ENCODE measurements around the gene PLIN1.

Gene PLIN1

DNA sequence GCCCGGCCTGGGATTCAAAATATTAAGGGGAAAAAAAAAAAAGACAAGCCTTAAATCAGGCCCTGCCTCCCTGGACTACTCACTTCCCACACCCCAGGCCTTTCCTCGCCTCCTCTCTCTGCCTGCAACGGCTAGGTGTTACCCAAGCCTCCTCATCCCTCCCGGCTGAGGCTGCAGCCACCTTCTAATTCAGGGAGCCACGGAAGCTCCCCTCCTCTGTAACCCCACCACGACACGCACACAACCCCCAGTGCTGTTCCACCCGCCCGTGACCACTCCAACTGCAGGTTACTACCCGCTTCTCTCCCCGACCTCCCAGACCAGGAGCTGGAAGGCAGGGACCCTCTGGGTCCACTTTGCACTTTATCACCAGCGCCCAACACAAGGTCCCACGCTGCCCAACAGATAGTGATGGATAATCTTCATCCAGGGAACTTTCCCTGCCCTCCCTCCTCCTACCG lies 24.8 kb downstream of the PLIN1 start:
- ATAC-seq (replicated peaks), result no peak
- no peak overlapping the region for H3K27ac Mint-ChIP-seq

DNA sequence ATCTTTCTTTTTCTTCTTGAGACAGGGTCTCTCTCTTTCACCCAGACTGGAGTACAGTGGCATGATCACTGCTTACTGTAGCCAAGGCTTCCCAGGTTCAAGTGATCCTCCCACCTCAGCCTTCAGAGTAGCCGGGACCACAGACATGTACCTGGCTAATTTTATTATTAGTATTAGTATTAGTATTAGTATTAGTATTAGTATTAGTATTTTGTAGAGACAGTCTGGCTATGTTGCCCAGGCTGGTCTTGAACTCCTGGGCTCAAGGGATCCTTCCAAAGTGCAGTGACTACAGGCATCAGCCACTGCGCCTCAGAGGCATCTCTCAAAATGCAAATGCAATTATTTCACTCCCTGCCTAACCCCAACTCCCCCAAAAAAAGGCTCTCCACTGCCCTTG lies 25.6 kb downstream of the PLIN1 start:
- DNase-seq, result no peak
- Mint-ChIP-seq H3K4me3 (no peak overlapping the region), H3K27ac (no peak overlapping the region), H3K27me3 (peaks cover 45 to 70% of the 10 kb centered on the region in 2 donors), H3K36me3 (ENCODE audit: insufficient read depth) (no peaks in the 10 kb centered on the region), H3K9me3 (no peaks in the 10 kb centered on the region), H3K4me1 (ENCODE audit: low read depth in 2 of 2) (peaks cover 6 to 10% of the 10 kb centered on the region in 2 donors)
- ATAC-seq (replicated peaks), result no peak

More for the DNA sequence above, 24.8 kb downstream of the PLIN1 start:
- H3K4me1 Mint-ChIP-seq (ENCODE audit: low read depth in 2 of 2), result peaks cover 6 to 10% of the 10 kb centered on the region in 2 donors
- no peak for DNase-seq
- H3K4me3 Mint-ChIP-seq, result peak overlapping the region; percentile 53 to 69
- H3K27me3 Mint-ChIP-seq, result peaks cover 49 to 70% of the 10 kb centered on the region in 2 donors
- H3K36me3 Mint-ChIP-seq (ENCODE audit: insufficient read depth), result no peaks in the 10 kb centered on the region
- H3K9me3 Mint-ChIP-seq, result no peaks in the 10 kb centered on the region

DNA sequence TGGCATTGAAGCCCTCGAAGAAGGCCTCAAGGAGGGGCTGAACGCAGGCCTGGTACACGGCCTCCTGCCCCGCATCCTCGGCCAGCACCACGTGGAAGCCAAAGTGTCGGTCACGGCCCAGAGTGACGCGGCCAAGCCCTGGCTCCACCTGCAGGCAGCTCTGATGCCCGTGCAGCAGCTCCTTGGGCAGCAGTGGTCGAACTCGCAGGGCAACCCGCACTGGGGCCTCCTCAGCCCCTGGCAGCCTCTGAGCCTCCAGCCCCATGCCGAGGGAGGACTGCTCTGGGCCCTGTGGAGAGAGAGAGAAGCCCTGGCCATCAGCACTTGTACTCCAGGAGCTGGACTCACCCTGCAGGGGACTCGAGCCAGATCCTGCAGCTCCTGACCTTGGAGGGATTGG lies 26.5 kb downstream of the PLIN1 start:
- H3K27ac Mint-ChIP-seq, result no peak overlapping the region
- H3K9me3 Mint-ChIP-seq, result no peaks in the 10 kb centered on the region
- no peak overlapping the region for H3K4me3 Mint-ChIP-seq
- H3K4me1 Mint-ChIP-seq (ENCODE audit: low read depth in 2 of 2), result peaks cover 6 to 10% of the 10 kb centered on the region in 2 donors
- ATAC-seq (replicated peaks), result no peak
- H3K36me3 Mint-ChIP-seq (ENCODE audit: insufficient read depth), result no peaks in the 10 kb centered on the region
- H3K27me3 Mint-ChIP-seq, result peaks cover 45 to 65% of the 10 kb centered on the region in 2 donors
- no peak for DNase-seq

DNA sequence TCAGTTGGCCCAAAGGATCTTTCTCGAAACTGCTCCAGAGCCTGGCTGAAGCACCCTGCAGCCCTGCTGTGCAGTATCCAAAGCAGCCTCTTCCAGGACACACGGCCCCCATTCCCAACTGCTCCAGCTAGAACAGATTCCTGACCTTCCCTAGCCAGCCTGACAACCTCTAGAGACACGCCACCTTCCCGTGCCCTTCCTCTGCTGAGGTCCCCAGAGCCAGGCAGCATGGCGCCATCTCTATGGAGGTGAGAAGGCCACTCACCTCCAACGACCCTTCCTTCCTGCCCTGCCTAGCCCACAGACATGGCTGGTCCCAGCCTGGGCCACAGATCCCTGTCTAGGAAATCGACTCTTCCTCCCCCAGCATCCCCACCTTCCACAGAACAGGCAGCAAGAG lies 27.0 kb downstream of the PLIN1 start:
- no peaks in the 10 kb centered on the region for H3K9me3 Mint-ChIP-seq
- no peaks in the 10 kb centered on the region for H3K36me3 Mint-ChIP-seq (ENCODE audit: insufficient read depth)
- no peak overlapping the region for H3K4me3 Mint-ChIP-seq
- H3K27ac Mint-ChIP-seq, result no peak overlapping the region
- DNase-seq (no peak), ATAC-seq (replicated peaks) (no peak)
- H3K4me1 Mint-ChIP-seq (ENCODE audit: low read depth in 2 of 2), result peaks cover 9 to 12% of the 10 kb centered on the region in 2 donors
- H3K27me3 Mint-ChIP-seq, result peaks cover 45 to 65% of the 10 kb centered on the region in 2 donors

DNA sequence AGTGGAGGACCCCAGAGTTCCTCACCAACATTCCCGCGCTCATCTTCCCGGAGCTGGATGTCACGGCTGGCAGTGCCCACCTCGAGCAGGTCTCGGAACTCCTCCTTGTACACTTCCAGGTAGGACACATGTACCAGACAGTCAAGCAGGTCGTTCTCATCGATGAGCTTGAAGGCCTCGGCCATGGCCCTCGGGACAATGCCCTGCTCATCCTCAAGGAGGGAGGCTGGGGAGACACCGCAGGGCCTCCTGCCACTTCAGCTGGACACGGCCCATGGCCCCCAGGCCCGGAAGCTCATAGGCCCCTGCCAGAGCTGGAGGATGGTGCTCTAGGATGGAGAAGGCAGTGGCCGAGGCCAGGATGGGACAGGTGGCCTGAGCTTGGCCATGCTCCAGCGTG lies 29.5 kb downstream of the PLIN1 start:
- Mint-ChIP-seq H3K4me3 (no peak overlapping the region), H3K27ac (no peak overlapping the region)
- no peak for ATAC-seq (replicated peaks)

DNA sequence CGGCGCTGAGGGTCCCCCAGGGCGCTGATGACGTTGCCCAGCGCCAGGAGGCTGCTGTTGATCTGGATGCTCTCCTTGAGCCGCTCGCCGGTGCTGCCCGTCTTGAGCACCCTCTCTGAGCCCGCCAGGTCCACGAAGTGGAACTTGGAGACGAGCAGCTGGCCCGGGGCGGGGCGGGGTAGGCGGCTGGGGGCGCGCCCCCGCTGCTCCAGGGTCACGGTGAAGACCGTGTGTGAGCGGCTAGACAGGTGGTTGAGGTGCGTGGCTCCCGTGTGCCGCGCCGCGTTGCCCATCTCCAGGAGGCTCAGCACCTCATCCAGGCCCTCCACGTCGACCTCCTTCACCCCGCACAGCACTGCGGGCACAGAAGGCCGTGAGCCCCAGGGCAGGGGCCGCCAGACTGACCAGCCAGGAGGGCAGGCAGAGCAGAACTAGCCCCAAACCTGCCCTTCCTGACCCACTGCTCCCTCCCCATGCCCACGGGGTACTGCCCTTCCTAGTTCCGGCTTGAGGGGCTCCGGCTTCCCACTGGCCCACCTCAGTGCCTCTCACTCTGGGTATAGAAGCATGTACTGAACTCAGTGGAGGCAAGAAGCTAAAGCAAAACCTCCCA lies 30.0 kb downstream of the PLIN1 start:
- Mint-ChIP-seq H3K27me3 (peaks cover 20 to 49% of the 10 kb centered on the region in 2 donors), H3K4me3 (no peak overlapping the region), H3K4me1 (ENCODE audit: low read depth in 2 of 2) (peaks cover 3 to 5% of the 10 kb centered on the region in 2 donors), H3K9me3 (no peaks in the 10 kb centered on the region), H3K36me3 (ENCODE audit: insufficient read depth) (no peaks in the 10 kb centered on the region), H3K27ac (no peak overlapping the region)
- no peak for DNase-seq
- no peak for ATAC-seq (replicated peaks)

More for the DNA sequence above, 29.5 kb downstream of the PLIN1 start:
- H3K9me3 Mint-ChIP-seq, result no peaks in the 10 kb centered on the region
- no peaks in the 10 kb centered on the region for H3K36me3 Mint-ChIP-seq (ENCODE audit: insufficient read depth)
- peaks cover 8 to 10% of the 10 kb centered on the region in 2 donors for H3K4me1 Mint-ChIP-seq (ENCODE audit: low read depth in 2 of 2)
- H3K27me3 Mint-ChIP-seq, result peaks cover 26 to 55% of the 10 kb centered on the region in 2 donors
- DNase-seq, result no peak

- Mint-ChIP-seq H3K9me3 (no peaks in the 10 kb centered on the region), H3K4me1 (ENCODE audit: low read depth in 2 of 2) (peaks cover 3 to 5% of the 10 kb centered on the region in 2 donors), H3K4me3 (no peak overlapping the region), H3K27ac (no peak overlapping the region), H3K36me3 (ENCODE audit: insufficient read depth) (no peaks in the 10 kb centered on the region), H3K27me3 (peaks cover 13 to 42% of the 10 kb centered on the region in 2 donors)
- DNase-seq, result no peak
- ATAC-seq (replicated peaks), result no peak
Observed at GRCh38 chr15:89648106-89649012, 30.8 kb downstream of the PLIN1 start.

DNA sequence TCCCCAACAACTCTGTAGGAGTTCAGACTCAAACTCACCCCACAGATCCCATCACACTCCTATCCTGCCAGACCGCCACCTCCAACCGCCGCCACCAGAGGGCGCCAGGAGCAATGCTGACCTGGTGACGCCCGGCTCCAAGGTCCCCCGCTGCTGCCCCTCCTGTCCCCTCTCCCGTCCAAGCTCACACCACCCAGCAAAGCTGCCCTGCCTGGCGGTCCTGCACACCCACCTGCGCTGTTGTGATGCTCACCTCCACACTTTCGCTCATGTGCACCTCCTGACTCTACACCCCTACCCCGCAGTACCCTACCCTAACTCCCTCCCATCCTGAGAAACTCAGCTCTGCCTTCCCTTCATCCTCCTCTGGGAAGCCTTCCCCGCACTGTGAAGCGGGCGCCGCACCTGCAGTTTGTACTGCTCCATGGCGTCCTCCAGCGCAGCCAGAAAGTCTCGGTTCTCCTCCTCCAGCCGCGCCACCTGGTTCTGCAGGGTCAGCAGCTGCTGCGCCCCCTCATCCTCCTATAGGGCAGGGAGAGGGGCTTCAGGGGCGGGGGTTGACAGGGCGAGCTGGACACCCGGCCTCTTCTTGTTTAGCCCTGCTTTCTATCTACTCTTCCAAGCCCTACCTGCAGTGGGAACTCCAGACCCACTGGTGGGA lies 31.8 kb downstream of the PLIN1 start:
- no peak overlapping the region for H3K4me3 Mint-ChIP-seq
- peaks cover 4 to 31% of the 10 kb centered on the region in 2 donors for H3K27me3 Mint-ChIP-seq
- peaks cover 3 to 5% of the 10 kb centered on the region in 2 donors for H3K4me1 Mint-ChIP-seq (ENCODE audit: low read depth in 2 of 2)
- no peak overlapping the region for H3K27ac Mint-ChIP-seq
- no peaks in the 10 kb centered on the region for H3K36me3 Mint-ChIP-seq (ENCODE audit: insufficient read depth)
- ATAC-seq (replicated peaks) (peak; percentile 45), DNase-seq (peak; percentile 53 to 56 (median 56))
- H3K9me3 Mint-ChIP-seq, result no peaks in the 10 kb centered on the region

DNA sequence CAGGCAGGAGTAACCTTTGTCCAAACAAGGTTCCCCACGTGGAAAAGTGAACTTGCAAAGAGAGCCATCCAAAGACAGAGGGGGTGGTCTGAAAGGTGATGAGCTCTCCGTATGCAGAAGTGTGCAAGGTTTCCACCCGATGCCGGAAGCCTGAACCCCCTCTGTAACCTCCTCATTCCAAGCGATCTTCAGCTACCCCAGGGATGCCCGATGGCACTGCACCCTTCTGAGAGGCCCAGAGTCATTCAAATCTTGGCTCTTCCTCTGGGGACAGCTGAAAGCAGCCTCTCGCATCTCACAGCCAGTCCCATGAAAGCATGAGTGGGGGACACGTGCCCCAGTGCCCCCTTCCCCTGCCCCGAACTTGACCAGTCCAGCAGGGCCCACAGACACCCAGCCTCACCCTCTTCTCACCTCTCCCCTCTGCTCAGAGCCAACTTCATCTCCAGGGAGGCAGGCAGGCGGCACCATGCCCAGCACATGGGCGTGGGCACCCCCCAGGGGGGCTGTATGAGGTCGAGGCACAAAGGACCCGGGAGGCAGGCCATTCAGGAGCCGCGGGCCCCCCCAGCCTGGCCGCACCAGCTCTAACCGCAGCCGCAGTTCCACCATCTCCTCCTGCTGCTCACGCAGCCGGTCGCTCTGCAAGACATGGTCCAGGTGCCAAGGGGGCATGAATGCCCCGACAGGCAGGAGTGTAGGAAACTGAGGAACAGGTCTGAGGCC lies 32.6 kb downstream of the PLIN1 start:
- Mint-ChIP-seq H3K27ac (no peak overlapping the region), H3K27me3 (peaks cover 0 to 25% of the 10 kb centered on the region in 2 donors), H3K4me1 (ENCODE audit: low read depth in 2 of 2) (peaks cover 3 to 5% of the 10 kb centered on the region in 2 donors), H3K9me3 (no peaks in the 10 kb centered on the region), H3K4me3 (no peak overlapping the region), H3K36me3 (ENCODE audit: insufficient read depth) (no peaks in the 10 kb centered on the region)
- ATAC-seq (replicated peaks) (no peak), DNase-seq (no peak)

GRCh38 chr15:89645680-89646079 lies 33.5 kb downstream of the PLIN1 start:
- ATAC-seq (replicated peaks) (no peak), DNase-seq (no peak)
- Mint-ChIP-seq H3K4me1 (ENCODE audit: low read depth in 2 of 2) (peaks cover 3 to 5% of the 10 kb centered on the region in 2 donors), H3K36me3 (ENCODE audit: insufficient read depth) (no peaks in the 10 kb centered on the region), H3K27me3 (peaks cover 0 to 31% of the 10 kb centered on the region in 2 donors), H3K27ac (no peak overlapping the region), H3K9me3 (no peaks in the 10 kb centered on the region), H3K4me3 (no peak overlapping the region)

DNA sequence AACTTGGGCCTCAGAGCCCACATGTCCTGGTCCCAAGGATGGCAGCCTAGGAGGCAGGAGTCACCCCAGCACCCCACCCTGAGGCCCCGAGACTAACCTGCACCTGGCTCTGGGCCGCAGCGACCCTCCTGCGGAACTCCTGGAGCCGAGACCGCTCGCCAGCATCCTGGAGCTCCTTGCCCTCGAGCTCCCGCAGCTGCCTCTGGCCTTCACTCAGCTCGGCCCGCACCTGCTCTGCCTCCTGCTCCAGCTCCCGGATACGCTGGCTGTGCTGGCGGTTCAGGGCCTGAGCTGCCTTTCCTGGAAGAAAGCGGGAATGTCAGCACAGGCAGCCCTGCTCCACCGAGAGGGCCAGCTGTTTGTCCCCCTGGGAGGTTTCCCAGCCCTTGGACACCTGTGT lies 37.1 kb downstream of the PLIN1 start:
- no peak for ATAC-seq (replicated peaks)
- no peaks in the 10 kb centered on the region for H3K36me3 Mint-ChIP-seq (ENCODE audit: insufficient read depth)

DNA sequence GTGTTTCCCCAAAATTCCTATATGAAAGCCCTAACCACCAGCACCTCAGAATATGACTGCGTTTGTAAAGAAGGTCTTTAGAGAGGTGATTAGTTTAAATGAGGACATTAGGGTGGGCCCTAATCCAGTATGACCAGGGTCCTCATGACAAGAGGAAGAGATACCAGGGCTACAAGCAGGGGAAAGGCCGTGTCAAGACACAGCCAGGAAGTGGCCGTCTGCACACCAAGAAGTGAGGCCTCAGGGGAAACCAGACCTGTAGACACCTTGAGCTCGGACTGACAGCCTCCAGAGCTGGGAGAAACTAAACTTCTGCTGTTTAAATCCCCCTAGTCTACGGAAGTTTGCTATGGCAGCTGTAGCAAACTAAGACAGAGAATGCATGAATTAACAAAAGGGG lies 38.1 kb downstream of the PLIN1 start:
- Mint-ChIP-seq H3K4me1 (ENCODE audit: low read depth in 2 of 2) (no peaks in the 10 kb centered on the region), H3K36me3 (ENCODE audit: insufficient read depth) (no peaks in the 10 kb centered on the region), H3K4me3 (no peak overlapping the region), H3K27ac (no peak overlapping the region), H3K27me3 (peaks cover 0 to 14% of the 10 kb centered on the region in 2 donors), H3K9me3 (no peaks in the 10 kb centered on the region)
- ATAC-seq (replicated peaks) (no peak), DNase-seq (no peak)

More for the DNA sequence above, 37.1 kb downstream of the PLIN1 start:
- peaks cover under 1 to 2% of the 10 kb centered on the region in 2 donors for H3K4me1 Mint-ChIP-seq (ENCODE audit: low read depth in 2 of 2)
- H3K4me3 Mint-ChIP-seq, result no peak overlapping the region
- peaks cover 0 to 24% of the 10 kb centered on the region in 2 donors for H3K27me3 Mint-ChIP-seq
- H3K9me3 Mint-ChIP-seq, result no peaks in the 10 kb centered on the region
- no peak overlapping the region for H3K27ac Mint-ChIP-seq
- no peak for DNase-seq

DNA sequence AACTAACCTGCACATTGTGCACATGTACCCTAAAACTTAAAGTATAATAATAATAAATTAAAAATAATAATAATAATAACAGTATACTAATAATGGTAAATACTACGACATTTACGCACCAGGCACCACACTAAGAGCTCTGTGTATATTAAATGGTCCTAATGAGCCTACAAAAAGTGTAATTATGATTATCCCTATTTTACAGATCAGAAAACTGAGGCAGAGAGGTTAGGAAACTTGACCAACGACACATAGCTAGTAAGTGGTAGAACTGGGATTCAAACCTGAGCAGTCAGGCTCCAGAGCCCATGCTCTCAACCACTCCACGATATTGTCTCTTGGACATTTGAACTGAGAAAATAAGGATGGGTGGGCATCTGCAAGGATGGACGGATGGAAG lies 38.9 kb downstream of the PLIN1 start:
- Mint-ChIP-seq H3K9me3 (no peaks in the 10 kb centered on the region), H3K36me3 (ENCODE audit: insufficient read depth) (no peaks in the 10 kb centered on the region), H3K4me3 (no peak overlapping the region), H3K27me3 (peaks cover 0 to 10% of the 10 kb centered on the region in 2 donors), H3K27ac (no peak overlapping the region), H3K4me1 (ENCODE audit: low read depth in 2 of 2) (no peaks in the 10 kb centered on the region)
- no peak for DNase-seq
- ATAC-seq (replicated peaks), result no peak
